Measurements from ENCODE around the gene MAPK1. TPM values are rescaled to one million over a fixed set of nuclear protein-coding genes. Genes with fewer than 3 reads are reported as not detected.
A peak's percentile ranks its signal among the peaks of the same experiment; 100 is the strongest.
"Not testable (repeated sequence)": the region's sequence is repeated elsewhere in the genome, so short reads cannot be mapped to it uniquely, and the experiment has no call there.

Gene MAPK1
- total RNA-seq, 3 donors from 2014 or later, result 126 to 131 (median 127) TPM

GRCh38 chr22:21728270-21728669, 139.2 kb downstream of the MAPK1 start:
- intact Hi-C loops (cut with DNase I, micrococcal nuclease), result no loop called here
- Histone ChIP-seq H3K36me3 (ENCODE audit: low read depth) (no peaks in the 10 kb centered on the region), H3K9me3 (no peaks in the 10 kb centered on the region), H3K4me3 (no peak overlapping the region), H3K4me1 (ENCODE audit: low read depth) (no peaks in the 10 kb centered on the region)
- ATAC-seq (no peak), DNase-seq (no peak)
- no peak for TF ChIP-seq CTCF (IDR thresholded peaks at IDR 0.05)

GRCh38 chr22:21727768-21728167, 139.7 kb downstream of the MAPK1 start:
- TF ChIP-seq CTCF (IDR thresholded peaks at IDR 0.05), result no peak
- ATAC-seq (no peak), DNase-seq (no peak)
- Histone ChIP-seq H3K9me3 (no peaks in the 10 kb centered on the region), H3K4me1 (ENCODE audit: low read depth) (no peaks in the 10 kb centered on the region), H3K36me3 (ENCODE audit: low read depth) (no peaks in the 10 kb centered on the region), H3K4me3 (no peak overlapping the region)
- intact Hi-C loops (cut with DNase I, micrococcal nuclease), result no loop called here

- no peak for TF ChIP-seq CTCF (IDR thresholded peaks at IDR 0.05)
- intact Hi-C loops (cut with DNase I, micrococcal nuclease), result no loop called here
- DNase-seq (no peak), ATAC-seq (no peak)
- H3K36me3 ChIP-seq (ENCODE audit: low read depth), result no peaks in the 10 kb centered on the region
- no peaks in the 10 kb centered on the region for H3K9me3 ChIP-seq
- H3K4me3 ChIP-seq, result no peak overlapping the region
- H3K4me1 ChIP-seq (ENCODE audit: low read depth), result no peaks in the 10 kb centered on the region
Observed at GRCh38 chr22:21727159-21727558, 140.3 kb downstream of the MAPK1 start.

DNA sequence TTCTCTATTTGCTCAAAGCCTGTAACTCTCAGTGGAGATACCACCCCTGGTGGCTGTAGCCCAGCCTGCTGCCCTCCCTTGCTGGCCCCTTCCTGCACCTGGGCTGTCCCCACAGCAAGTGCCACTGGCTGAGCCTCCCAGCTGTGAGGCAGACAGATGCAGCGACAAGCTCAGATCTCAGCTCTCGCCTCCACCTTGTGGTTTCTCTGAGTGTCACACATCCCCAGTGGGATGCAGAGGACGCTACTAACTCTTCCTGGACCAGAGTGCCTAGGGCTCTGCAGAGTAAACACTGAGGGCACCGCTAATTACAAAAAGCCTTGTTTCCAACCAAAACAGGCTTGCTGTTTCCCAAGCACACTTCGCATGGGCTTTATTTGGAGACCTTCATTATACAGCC, 140.8 kb downstream of the MAPK1 start:
- intact Hi-C loops (cut with DNase I, micrococcal nuclease), result no loop called here
- H3K9me3 ChIP-seq, result no peaks in the 10 kb centered on the region
- H3K4me3 ChIP-seq, result no peak overlapping the region
- no peaks in the 10 kb centered on the region for H3K36me3 ChIP-seq (ENCODE audit: low read depth)
- ATAC-seq, result peak; percentile 62
- no peaks in the 10 kb centered on the region for H3K4me1 ChIP-seq (ENCODE audit: low read depth)
- DNase-seq, result no peak
- TF ChIP-seq CTCF (IDR thresholded peaks at IDR 0.05), result no peak

- no peaks in the 10 kb centered on the region for H3K9me3 ChIP-seq
- no peak for ATAC-seq
- no peak for DNase-seq
- H3K36me3 ChIP-seq (ENCODE audit: low read depth), result no peaks in the 10 kb centered on the region
- no peaks in the 10 kb centered on the region for H3K4me1 ChIP-seq (ENCODE audit: low read depth)
- no peak overlapping the region for H3K4me3 ChIP-seq
- TF ChIP-seq CTCF (IDR thresholded peaks at IDR 0.05), result no peak
- intact Hi-C loops (cut with DNase I, micrococcal nuclease), result no loop called here
Observed at GRCh38 chr22:21725956-21726649, 141.3 kb downstream of the MAPK1 start.

- H3K4me1 ChIP-seq (ENCODE audit: low read depth); DNase-seq; H3K9me3 ChIP-seq; ATAC-seq; H3K36me3 ChIP-seq (ENCODE audit: low read depth); intact Hi-C loops (cut with DNase I, micrococcal nuclease); H3K4me3 ChIP-seq: not testable (repeated sequence)
Observed at GRCh38 chr22:21724496-21724895, 142.9 kb downstream of the MAPK1 start.

- ATAC-seq; intact Hi-C loops (cut with DNase I, micrococcal nuclease); H3K9me3 ChIP-seq; H3K4me1 ChIP-seq (ENCODE audit: low read depth); DNase-seq; H3K4me3 ChIP-seq; H3K36me3 ChIP-seq (ENCODE audit: low read depth): not testable (repeated sequence)
Observed at GRCh38 chr22:21721195-21721852, 146.1 kb downstream of the MAPK1 start.

GRCh38 chr22:21720191-21720859, 147.1 kb downstream of the MAPK1 start:
- H3K4me1 ChIP-seq (ENCODE audit: low read depth); intact Hi-C loops (cut with DNase I, micrococcal nuclease); ATAC-seq: not testable (repeated sequence)

More at GRCh38 chr22:21720191-21720859, 147.1 kb downstream of the MAPK1 start:
- H3K4me3 ChIP-seq; H3K9me3 ChIP-seq; H3K36me3 ChIP-seq (ENCODE audit: low read depth); DNase-seq: not testable (repeated sequence)
